ENCODE results near the gene ENAH. TPM values are rescaled to one million over a fixed set of nuclear protein-coding genes. Genes with fewer than 3 reads are reported as not detected.
A peak's percentile ranks its signal among the peaks of the same experiment; 100 is the strongest.

Gene ENAH
- total and polyA plus RNA-seq, 5 donors from 2014 or later: 0.03 to 0.13 TPM; not detected in 3

GRCh38 chr1:225449261-225449660 lies 203.7 kb downstream of the ENAH start:
- H3K36me3 ChIP-seq (ENCODE audit: control insufficient read depth, insufficient read depth, low read length): no peaks in the 10 kb centered on the region
- H3K4me3 ChIP-seq (ENCODE audit: low read depth, low read length): no peak overlapping the region
- H3K4me1 ChIP-seq (ENCODE audit: control insufficient read depth, insufficient read depth, low read length, poor library complexity, severe bottlenecking): peaks cover 25% of the 10 kb centered on the region
- ATAC-seq (ENCODE audit: low read depth in 2 of 2): no peak
- no peaks in the 10 kb centered on the region for H3K27me3 ChIP-seq (ENCODE audit: control insufficient read depth, insufficient read depth, low read length)
- Mint-ChIP-seq H3K27me3 (no peaks in the 10 kb centered on the region), H3K9me3 (peaks cover 0 to 3% (median 0%) of the 10 kb centered on the region in 7 donors), H3K4me1 (peaks cover 6 to 55% (median 27%) of the 10 kb centered on the region in 4 donors), H3K36me3 (no peaks in the 10 kb centered on the region), H3K27ac (peak overlapping the region in 2 of 3 donors; percentile 50 to 66), H3K4me3 (no peak overlapping the region)
- H3K27ac ChIP-seq (ENCODE audit: insufficient read depth, low read length, poor library complexity, severe bottlenecking): no peak overlapping the region
- DNase-seq: no peak
- no peaks in the 10 kb centered on the region for H3K9me3 ChIP-seq (ENCODE audit: control insufficient read depth in 2 of 2, low read length in 2 of 2)

GRCh38 chr1:225448146-225448805 lies 204.6 kb downstream of the ENAH start:
- H3K4me3 ChIP-seq (ENCODE audit: low read depth, low read length): no peak overlapping the region
- no peak for ATAC-seq (ENCODE audit: low read depth in 2 of 2)
- peak overlapping the region in 2 of 3 donors; percentile 32 to 67 for H3K27ac Mint-ChIP-seq
- peaks cover 6 to 54% (median 26%) of the 10 kb centered on the region in 4 donors for H3K4me1 Mint-ChIP-seq
- no peak for DNase-seq
- H3K36me3 Mint-ChIP-seq: no peaks in the 10 kb centered on the region
- no peaks in the 10 kb centered on the region for H3K36me3 ChIP-seq (ENCODE audit: control insufficient read depth, insufficient read depth, low read length)
- H3K27me3 Mint-ChIP-seq: no peaks in the 10 kb centered on the region
- peaks cover 0 to 3% (median 0%) of the 10 kb centered on the region in 7 donors for H3K9me3 Mint-ChIP-seq
- H3K27ac ChIP-seq (ENCODE audit: insufficient read depth, low read length, poor library complexity, severe bottlenecking): no peak overlapping the region
- peak overlapping the region in 1 of 4 donors; percentile 54 for H3K4me3 Mint-ChIP-seq
- H3K27me3 ChIP-seq (ENCODE audit: control insufficient read depth, insufficient read depth, low read length): no peaks in the 10 kb centered on the region
- no peaks in the 10 kb centered on the region for H3K9me3 ChIP-seq (ENCODE audit: control insufficient read depth in 2 of 2, low read length in 2 of 2)
- H3K4me1 ChIP-seq (ENCODE audit: control insufficient read depth, insufficient read depth, low read length, poor library complexity, severe bottlenecking): peaks cover 35% of the 10 kb centered on the region

- H3K27ac ChIP-seq (ENCODE audit: insufficient read depth, low read length, poor library complexity, severe bottlenecking): no peak overlapping the region
- peak overlapping the region in 2 of 3 donors; percentile 32 to 67 for H3K27ac Mint-ChIP-seq
- peak overlapping the region in 2 of 4 donors; percentile 28 to 54 for H3K4me3 Mint-ChIP-seq
- no peak overlapping the region for H3K4me3 ChIP-seq (ENCODE audit: low read depth, low read length)
- H3K27me3 Mint-ChIP-seq: no peaks in the 10 kb centered on the region
- peaks cover 0 to 3% (median 0%) of the 10 kb centered on the region in 7 donors for H3K9me3 Mint-ChIP-seq
- no peaks in the 10 kb centered on the region for H3K36me3 Mint-ChIP-seq
- H3K9me3 ChIP-seq (ENCODE audit: control insufficient read depth in 2 of 2, low read length in 2 of 2): no peaks in the 10 kb centered on the region
- peaks cover 39% of the 10 kb centered on the region for H3K4me1 ChIP-seq (ENCODE audit: control insufficient read depth, insufficient read depth, low read length, poor library complexity, severe bottlenecking)
- no peak for ATAC-seq (ENCODE audit: low read depth in 2 of 2)
- no peaks in the 10 kb centered on the region for H3K27me3 ChIP-seq (ENCODE audit: control insufficient read depth, insufficient read depth, low read length)
- no peak for DNase-seq
- H3K4me1 Mint-ChIP-seq: peaks cover 6 to 60% (median 29%) of the 10 kb centered on the region in 4 donors
- H3K36me3 ChIP-seq (ENCODE audit: control insufficient read depth, insufficient read depth, low read length): no peaks in the 10 kb centered on the region
Measured at GRCh38 chr1:225447650-225448089, 205.3 kb downstream of the ENAH start.

- Histone ChIP-seq H3K36me3 (ENCODE audit: control insufficient read depth, insufficient read depth, low read length) (no peaks in the 10 kb centered on the region), H3K27me3 (ENCODE audit: control insufficient read depth, insufficient read depth, low read length) (no peaks in the 10 kb centered on the region), H3K4me3 (ENCODE audit: low read depth, low read length) (no peak overlapping the region), H3K9me3 (ENCODE audit: control insufficient read depth in 2 of 2, low read length in 2 of 2) (no peaks in the 10 kb centered on the region), H3K4me1 (ENCODE audit: control insufficient read depth, insufficient read depth, low read length, poor library complexity, severe bottlenecking) (peaks cover 45% of the 10 kb centered on the region), H3K27ac (ENCODE audit: insufficient read depth, low read length, poor library complexity, severe bottlenecking) (no peak overlapping the region)
- H3K4me3 Mint-ChIP-seq: peak overlapping the region in 1 of 4 donors; percentile 54
- DNase-seq (no peak), ATAC-seq (ENCODE audit: low read depth in 2 of 2) (no peak)
- H3K27me3 Mint-ChIP-seq: no peaks in the 10 kb centered on the region
- peak overlapping the region in 2 of 3 donors; percentile 87 to 94 for H3K27ac Mint-ChIP-seq
- H3K36me3 Mint-ChIP-seq: no peaks in the 10 kb centered on the region
- peaks cover 7 to 65% (median 32%) of the 10 kb centered on the region in 4 donors for H3K4me1 Mint-ChIP-seq
- H3K9me3 Mint-ChIP-seq: peaks cover 0 to 3% (median 0%) of the 10 kb centered on the region in 7 donors
Measured at GRCh38 chr1:225446981-225447615, 205.8 kb downstream of the ENAH start.

GRCh38 chr1:225446595-225446960 lies 206.3 kb downstream of the ENAH start:
- peak overlapping the region; percentile 69 to 97 (median 94) for H3K27ac Mint-ChIP-seq

GRCh38 chr1:225445639-225446594 lies 207.0 kb downstream of the ENAH start:
- H3K4me3 Mint-ChIP-seq: peak overlapping the region in 3 of 4 donors; percentile 71 to 88 (median 74)
- H3K4me1 Mint-ChIP-seq: peaks cover 17 to 75% (median 42%) of the 10 kb centered on the region in 4 donors
- no peaks in the 10 kb centered on the region for H3K27me3 Mint-ChIP-seq
- H3K4me1 ChIP-seq (ENCODE audit: control insufficient read depth, insufficient read depth, low read length, poor library complexity, severe bottlenecking): peaks cover 53% of the 10 kb centered on the region
- peak in 1 of 3 donors; percentile 48 for DNase-seq
- H3K36me3 Mint-ChIP-seq: no peaks in the 10 kb centered on the region
- H3K36me3 ChIP-seq (ENCODE audit: control insufficient read depth, insufficient read depth, low read length): no peaks in the 10 kb centered on the region
- ATAC-seq (ENCODE audit: low read depth in 2 of 2): no peak
- peak overlapping the region; percentile 84 for H3K4me3 ChIP-seq (ENCODE audit: low read depth, low read length)
- H3K9me3 ChIP-seq (ENCODE audit: control insufficient read depth in 2 of 2, low read length in 2 of 2): no peaks in the 10 kb centered on the region
- peak overlapping the region; percentile 78 for H3K27ac ChIP-seq (ENCODE audit: insufficient read depth, low read length, poor library complexity, severe bottlenecking)
- H3K27me3 ChIP-seq (ENCODE audit: control insufficient read depth, insufficient read depth, low read length): no peaks in the 10 kb centered on the region
- peaks cover 0 to 3% (median 0%) of the 10 kb centered on the region in 7 donors for H3K9me3 Mint-ChIP-seq
- peak overlapping the region; percentile 69 to 97 (median 94) for H3K27ac Mint-ChIP-seq

More at GRCh38 chr1:225446595-225446960, 206.3 kb downstream of the ENAH start:
- Histone ChIP-seq H3K27me3 (ENCODE audit: control insufficient read depth, insufficient read depth, low read length) (no peaks in the 10 kb centered on the region), H3K9me3 (ENCODE audit: control insufficient read depth in 2 of 2, low read length in 2 of 2) (no peaks in the 10 kb centered on the region), H3K36me3 (ENCODE audit: control insufficient read depth, insufficient read depth, low read length) (no peaks in the 10 kb centered on the region), H3K4me3 (ENCODE audit: low read depth, low read length) (no peak overlapping the region), H3K4me1 (ENCODE audit: control insufficient read depth, insufficient read depth, low read length, poor library complexity, severe bottlenecking) (peaks cover 50% of the 10 kb centered on the region), H3K27ac (ENCODE audit: insufficient read depth, low read length, poor library complexity, severe bottlenecking) (no peak overlapping the region)
- Mint-ChIP-seq H3K9me3 (peaks cover 0 to 3% (median 0%) of the 10 kb centered on the region in 7 donors), H3K27me3 (no peaks in the 10 kb centered on the region), H3K36me3 (no peaks in the 10 kb centered on the region), H3K4me3 (no peak overlapping the region), H3K4me1 (peaks cover 12 to 71% (median 37%) of the 10 kb centered on the region in 4 donors)
- DNase-seq: no peak
- no peak for ATAC-seq (ENCODE audit: low read depth in 2 of 2)

- Histone ChIP-seq H3K36me3 (ENCODE audit: control insufficient read depth, insufficient read depth, low read length) (no peaks in the 10 kb centered on the region), H3K27ac (ENCODE audit: insufficient read depth, low read length, poor library complexity, severe bottlenecking) (peak overlapping the region; percentile 55), H3K4me3 (ENCODE audit: low read depth, low read length) (peak overlapping the region; percentile 49), H3K9me3 (ENCODE audit: control insufficient read depth in 2 of 2, low read length in 2 of 2) (no peaks in the 10 kb centered on the region), H3K4me1 (ENCODE audit: control insufficient read depth, insufficient read depth, low read length, poor library complexity, severe bottlenecking) (peaks cover 50% of the 10 kb centered on the region), H3K27me3 (ENCODE audit: control insufficient read depth, insufficient read depth, low read length) (no peaks in the 10 kb centered on the region)
- ATAC-seq (ENCODE audit: low read depth in 2 of 2): no peak
- peak in 1 of 3 donors; percentile 34 for DNase-seq
- H3K9me3 Mint-ChIP-seq: peaks cover 0 to 2% (median 0%) of the 10 kb centered on the region in 7 donors
- no peaks in the 10 kb centered on the region for H3K36me3 Mint-ChIP-seq
- peak overlapping the region in 3 of 4 donors; percentile 64 to 75 (median 67) for H3K4me3 Mint-ChIP-seq
- peaks cover 17 to 64% (median 40%) of the 10 kb centered on the region in 4 donors for H3K4me1 Mint-ChIP-seq
- peak overlapping the region; percentile 84 to 97 (median 94) for H3K27ac Mint-ChIP-seq
- H3K27me3 Mint-ChIP-seq: no peaks in the 10 kb centered on the region
Measured at GRCh38 chr1:225442123-225442505, 210.8 kb downstream of the ENAH start.

All from CD4-positive, CD25-positive, alpha-beta regulatory T cell (primary cell).